Activated naive CD4-positive, alpha-beta T cell treated with Interleukin-2 at 50 U/mL for 16 hours (primary cell): ENCODE data around the gene SLC26A8.
"Not testable (repeated sequence)": the region's sequence is repeated elsewhere in the genome, so short reads cannot be mapped to it uniquely, and the experiment has no call there.

ENCODE experiments used
- DNase-seq: peaks from one replicate; pipeline ENCODE4 v3.0.0-alpha.2; 2020

Gene SLC26A8

GRCh38 chr6:35984701-35985100, 39.7 kb downstream of the SLC26A8 start:
- DNase-seq = no peak

DNA sequence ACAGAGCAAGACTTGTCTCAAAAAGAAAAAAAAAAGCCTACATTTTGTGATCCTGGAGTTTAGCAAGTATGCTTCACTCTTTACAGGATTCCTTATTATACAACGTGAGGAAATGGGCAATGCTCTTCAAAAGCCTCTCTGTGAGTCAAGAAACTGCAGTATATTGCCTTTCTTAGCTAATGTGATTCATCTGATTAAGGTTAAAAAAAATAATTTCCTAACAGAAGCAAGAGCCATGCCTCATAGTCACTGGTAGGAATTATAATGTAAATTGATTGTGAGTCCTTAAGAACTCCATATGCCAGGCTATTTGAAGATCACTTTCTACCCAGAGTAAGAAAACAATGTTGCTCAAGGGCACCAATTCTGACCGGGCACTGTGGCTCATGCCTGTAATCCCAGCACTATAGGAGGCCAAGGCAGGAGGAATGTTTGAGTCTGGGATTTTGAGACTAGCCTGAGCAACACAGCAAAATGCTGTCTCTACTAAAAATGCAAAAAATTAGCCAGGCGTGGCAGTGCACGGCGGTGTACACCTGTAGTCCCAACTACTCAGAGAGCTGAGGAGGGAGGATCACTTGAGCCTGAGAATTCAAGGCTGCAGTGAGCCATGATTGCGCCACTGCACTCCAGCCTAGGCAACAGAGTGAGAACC, 43.3 kb downstream of the SLC26A8 start:
- no peak for DNase-seq

- DNase-seq = not testable (repeated sequence)
Measured at GRCh38 chr6:35980126-35980525, 44.3 kb downstream of the SLC26A8 start.

DNA sequence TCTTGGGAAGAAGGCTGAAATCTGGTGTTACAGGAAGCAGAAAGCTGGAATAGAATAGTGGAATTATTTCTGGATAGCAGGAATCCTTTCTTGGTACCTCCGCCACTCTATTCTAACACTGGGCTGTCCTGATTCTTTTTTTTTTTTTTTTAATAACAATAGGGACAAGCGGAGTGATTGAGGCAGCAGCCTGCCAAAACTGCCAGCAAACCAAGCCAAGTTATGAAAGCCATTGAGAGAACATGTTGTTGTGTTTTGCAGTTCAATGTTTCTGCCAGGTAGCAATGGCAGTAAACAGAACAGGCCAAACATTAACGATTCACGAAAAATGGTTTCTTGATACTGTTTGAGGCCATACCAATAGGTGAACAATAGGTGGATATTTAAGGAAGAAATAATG, 47.1 kb downstream of the SLC26A8 start:
- no peak for DNase-seq

- DNase-seq = peak; percentile 8
Measured at GRCh38 chr6:35973670-35974222, 50.7 kb downstream of the SLC26A8 start.

DNA sequence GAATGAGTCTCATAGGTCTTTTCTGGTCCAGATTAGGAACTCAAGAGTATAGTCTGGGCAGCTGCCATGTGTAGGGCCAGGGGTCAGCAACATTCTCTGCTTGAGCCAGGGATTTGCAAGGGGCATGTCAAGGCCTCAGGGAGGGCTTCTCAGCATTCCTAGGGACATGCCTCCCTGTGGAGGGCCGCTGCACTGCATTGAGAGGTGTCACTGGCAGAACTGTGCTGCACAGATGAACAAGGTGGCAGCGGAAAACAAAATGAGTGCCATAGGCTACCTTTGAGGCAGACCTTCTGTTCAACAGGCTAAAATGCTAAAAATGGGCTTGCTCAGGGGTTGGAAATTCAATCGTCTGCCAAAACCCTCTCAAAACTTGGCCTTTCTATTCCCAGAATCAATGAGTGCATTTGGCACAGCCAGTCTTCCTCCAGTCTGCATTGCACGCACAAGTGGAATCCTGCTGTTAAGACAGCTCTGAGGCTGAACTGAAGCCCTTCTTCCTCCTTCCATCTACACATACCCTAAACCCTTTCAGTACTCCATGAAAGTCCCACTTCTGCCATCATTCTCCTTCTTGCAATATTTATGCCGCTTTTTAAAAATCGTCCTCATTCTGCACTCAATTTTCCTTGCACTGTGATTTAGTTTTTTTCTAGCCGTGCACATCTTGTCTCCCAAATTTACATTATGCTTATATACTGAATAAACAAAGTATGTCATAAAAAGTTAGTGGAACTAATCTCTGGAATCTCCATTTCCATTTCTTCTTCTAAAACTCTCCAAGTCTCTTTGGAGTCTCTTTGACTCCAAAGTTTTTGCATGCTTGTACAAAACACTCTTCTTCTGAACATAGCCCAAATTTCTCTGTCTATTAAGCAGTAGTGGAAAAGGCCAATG, 51.7 kb downstream of the SLC26A8 start:
- no peak for DNase-seq

DNA sequence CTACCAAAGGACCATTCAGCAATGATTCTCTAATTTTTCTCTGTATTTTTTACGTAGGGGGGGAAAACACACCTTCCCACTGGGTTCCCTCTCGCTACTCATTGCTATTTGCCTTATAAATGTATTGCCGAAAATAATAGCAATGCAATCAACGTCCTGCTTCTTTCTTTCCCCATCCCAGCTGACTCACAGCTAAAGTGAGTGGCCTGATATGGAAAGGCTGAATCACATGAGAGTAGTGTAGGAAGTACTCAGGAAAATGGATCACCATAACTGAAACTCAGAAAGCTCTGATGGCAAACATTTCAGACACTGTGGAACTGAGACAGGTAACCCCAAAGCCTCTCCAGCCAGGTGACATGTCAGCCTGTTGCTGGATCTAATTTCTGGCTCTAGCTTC, 54.3 kb downstream of the SLC26A8 start:
- DNase-seq = no peak

- DNase-seq = no peak
Measured at GRCh38 chr6:35969646-35970045, 54.8 kb downstream of the SLC26A8 start.

DNA sequence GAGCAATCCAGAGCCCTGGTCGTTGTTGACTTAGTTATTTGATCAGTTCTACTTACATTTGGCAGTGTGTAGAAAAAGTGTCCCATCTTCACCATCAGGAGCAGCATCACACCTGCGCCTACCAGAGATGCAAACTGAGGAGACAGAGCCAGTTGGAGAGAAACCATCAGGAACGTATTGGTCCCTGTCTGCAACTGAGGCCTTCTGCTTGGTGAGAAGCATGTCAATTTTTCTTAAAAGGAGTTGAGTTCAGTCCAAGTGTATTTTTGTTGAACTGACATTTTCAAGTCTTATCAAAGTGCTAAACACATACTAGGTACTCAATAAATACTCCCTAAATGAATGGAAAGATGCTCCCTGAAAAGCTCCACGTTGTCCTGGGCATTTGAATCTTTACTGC, 55.6 kb downstream of the SLC26A8 start:
- no peak for DNase-seq

- no peak for DNase-seq
Measured at GRCh38 chr6:35967076-35967774, 57.2 kb downstream of the SLC26A8 start.

- no peak for DNase-seq
Measured at GRCh38 chr6:35962779-35963560, 61.5 kb downstream of the SLC26A8 start.

DNA sequence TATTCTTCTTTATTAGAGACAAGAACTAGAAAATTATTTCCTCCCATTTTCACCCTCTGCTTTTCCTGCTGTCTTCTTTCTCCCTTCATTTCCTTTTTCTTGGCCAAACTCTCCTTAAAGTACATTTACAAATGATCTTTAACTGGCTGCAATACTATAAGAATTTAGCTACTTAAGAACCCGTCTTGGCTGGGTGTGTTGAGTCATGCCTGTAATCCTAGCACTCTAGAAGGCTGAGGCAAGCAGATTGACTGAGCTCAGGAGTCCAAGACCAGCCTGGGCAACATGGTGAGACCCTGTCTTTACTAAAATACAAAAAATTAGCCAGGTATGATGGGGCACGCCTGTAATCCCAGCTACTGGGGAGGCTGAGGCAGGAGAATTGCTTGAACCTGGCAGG, 64.3 kb downstream of the SLC26A8 start:
- no peak for DNase-seq

DNA sequence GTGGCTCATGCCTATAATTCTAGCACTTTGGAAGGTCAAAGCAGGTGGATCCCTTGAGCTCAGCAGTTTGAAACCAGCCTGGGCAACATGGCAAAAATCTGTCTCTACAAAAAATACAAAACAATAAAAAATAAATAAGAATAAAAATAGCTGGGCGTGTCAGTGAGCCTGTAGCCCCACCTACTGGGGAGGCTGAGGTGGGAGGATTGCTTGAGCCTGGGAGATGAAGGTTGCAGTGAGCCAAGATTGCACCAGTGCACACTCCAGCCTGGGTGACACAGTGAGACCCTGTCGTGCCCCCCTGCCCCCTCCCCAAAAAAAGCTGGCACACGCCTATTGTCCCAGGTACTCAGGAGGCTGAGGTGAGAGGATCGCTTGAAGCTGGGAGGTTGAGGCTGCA, 68.5 kb downstream of the SLC26A8 start:
- peak; percentile 6 for DNase-seq

- DNase-seq = no peak
Measured at GRCh38 chr6:35955521-35955920, 68.9 kb downstream of the SLC26A8 start.

GRCh38 chr6:35955071-35955470, 69.4 kb downstream of the SLC26A8 start:
- DNase-seq = no peak

DNA sequence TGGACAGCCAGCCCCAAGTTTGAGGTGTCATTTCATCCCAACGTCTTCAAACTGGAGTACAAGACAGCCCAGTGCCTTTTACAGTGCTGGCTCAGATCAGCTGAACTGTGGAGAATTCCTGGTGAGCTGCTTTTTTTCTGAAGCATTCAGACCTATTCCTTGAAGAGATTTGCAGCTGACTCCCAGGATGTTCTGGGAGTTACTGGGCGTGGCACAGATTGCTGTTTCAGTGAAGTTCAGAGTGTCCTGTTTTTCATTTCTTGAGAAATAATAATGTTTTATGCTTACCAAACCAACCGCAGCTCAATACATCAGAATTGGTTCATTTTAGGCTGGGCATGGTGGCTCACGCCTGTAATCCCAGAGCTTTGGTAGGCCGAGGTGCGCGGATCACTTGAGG, 70.1 kb downstream of the SLC26A8 start:
- no peak for DNase-seq

DNA sequence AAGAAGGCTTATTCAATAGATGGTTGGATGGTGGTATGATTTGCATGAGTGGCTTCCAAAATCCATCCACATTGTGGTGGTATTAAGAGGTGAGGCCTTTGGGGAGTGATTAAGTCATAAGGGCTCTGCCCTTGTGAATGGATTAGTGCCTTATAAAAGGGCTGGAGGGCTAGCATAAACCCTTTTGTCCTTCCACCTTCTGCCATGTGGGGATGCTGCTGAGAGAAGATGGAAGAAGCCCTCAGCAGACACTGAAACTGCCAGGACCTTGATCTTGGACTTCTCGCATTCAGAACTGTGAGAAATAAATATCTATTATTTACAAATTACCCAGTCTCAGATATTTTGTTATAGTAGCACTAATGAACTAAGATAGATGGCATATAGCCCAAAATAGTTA, 75.7 kb downstream of the SLC26A8 start:
- no peak for DNase-seq

DNA sequence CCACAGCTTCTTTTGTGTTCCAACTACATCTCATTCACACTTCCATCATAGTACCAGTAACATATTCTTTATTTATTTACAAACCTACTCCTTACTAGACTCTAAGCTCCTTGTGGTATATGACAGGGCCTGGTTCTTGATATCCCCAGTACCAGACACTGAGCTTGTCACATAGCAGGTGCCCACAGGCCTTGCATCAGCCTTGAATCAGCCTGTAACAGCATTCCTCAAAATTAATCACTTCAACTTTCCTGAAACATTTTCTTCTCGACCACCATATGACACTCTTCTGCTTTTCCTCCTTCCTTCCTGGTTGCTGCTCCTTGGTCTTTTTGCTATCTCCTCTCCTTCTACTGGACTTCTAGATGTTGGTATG, 78.8 kb downstream of the SLC26A8 start:
- no peak for DNase-seq

GRCh38 chr6:35943390-35943789, 81.1 kb downstream of the SLC26A8 start:
- DNase-seq = no peak

DNA sequence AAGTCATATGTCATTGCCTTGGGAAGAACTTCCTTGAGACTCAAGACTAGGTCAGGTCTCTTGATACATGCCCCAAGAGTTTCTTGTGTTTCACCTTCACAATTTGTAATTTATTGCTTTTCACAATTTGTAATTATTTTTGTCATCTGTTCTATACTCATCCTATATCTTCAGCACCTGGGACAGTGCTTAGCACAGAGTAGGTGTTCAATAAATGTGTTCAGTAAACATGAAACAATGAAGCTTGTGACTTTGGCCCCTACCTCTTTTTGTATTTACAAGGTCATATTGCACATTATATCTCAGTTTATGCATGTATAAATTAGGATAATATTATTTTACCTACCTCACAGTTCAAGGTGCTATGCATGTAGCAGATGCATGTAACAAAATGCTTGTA, 82.1 kb downstream of the SLC26A8 start:
- DNase-seq = no peak

GRCh38 chr6:35941170-35941569, 83.3 kb downstream of the SLC26A8 start:
- DNase-seq = not testable (repeated sequence)

GRCh38 chr6:35940014-35940413, 84.4 kb downstream of the SLC26A8 start:
- not testable (repeated sequence) for DNase-seq

- not testable (repeated sequence) for DNase-seq
Measured at GRCh38 chr6:35939259-35939658, 85.2 kb downstream of the SLC26A8 start.
